Activated CD8-positive, alpha-beta memory T cell treated with anti-CD3 and anti-CD28 coated beads, Interleukin-2, amount 50 U/mL, for 1 hour (primary cell): Measurements from ENCODE around the gene HIPK2.

Source experiments
- DNase-seq: peaks from one replicate; pipeline ENCODE4 v3.0.0-alpha.2; 2020; ENCODE audit errors: extremely low read depth

The HIPK2 gene

DNA sequence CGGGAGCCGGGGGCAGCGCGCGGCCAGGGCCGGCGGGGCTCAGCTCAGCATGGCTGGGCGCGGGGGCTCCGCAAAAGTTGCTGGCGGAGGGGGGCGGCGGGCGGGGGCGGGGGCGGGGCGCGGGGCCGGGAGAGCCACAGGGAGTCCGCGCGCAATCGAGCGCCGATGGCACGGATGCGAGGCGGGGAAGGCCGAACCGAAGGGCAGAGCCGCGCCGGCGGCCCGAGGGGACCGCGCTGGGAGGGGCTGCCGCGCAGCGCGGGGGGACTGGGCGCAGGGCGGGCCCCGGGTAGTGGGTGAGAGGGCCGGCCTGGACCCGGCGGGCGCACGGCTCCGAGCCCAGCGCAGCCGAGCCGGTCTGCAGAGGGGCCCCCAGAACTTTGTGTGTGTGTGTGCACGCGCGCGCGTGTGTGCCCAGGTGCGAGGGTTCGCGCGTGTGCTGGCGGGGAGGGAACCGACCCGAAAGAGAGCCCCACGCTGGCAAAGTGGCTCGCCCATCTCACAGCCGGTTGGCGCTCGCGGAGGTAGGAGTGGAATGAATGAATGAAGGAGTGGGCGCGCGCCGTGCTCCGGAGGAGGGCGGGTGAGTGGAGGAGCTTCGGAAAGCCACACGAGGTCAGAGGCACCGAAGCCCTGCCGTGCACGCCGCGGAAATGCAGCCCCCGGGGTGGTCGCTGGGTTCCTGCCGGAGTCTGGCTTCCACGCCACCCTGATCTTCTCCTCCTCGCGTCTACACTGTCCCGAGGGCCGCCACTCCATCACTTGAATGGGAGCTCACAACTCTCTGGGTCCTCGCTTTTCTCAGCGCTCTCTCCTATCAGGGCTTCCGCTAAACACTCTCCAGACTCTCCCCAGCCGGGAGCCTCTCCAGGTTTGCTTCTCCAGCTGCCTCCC, at the start of gene HIPK2:
Gene HIPK2, minus strand, starts transcription at position 51 of the 894 bp plus-strand sequence. CDS start 375 bp downstream, outside the sequence.
- peak; percentile 39 for DNase-seq

GRCh38 chr7:139827042-139827441, 49.2 kb upstream of the HIPK2 start:
- DNase-seq = no peak

- no peak for DNase-seq
Observed at GRCh38 chr7:139825666-139826290, 48.0 kb upstream of the HIPK2 start.

GRCh38 chr7:139823959-139824521, 46.2 kb upstream of the HIPK2 start:
- DNase-seq = no peak

- no peak for DNase-seq
Observed at GRCh38 chr7:139822855-139823254, 45.1 kb upstream of the HIPK2 start.

DNA sequence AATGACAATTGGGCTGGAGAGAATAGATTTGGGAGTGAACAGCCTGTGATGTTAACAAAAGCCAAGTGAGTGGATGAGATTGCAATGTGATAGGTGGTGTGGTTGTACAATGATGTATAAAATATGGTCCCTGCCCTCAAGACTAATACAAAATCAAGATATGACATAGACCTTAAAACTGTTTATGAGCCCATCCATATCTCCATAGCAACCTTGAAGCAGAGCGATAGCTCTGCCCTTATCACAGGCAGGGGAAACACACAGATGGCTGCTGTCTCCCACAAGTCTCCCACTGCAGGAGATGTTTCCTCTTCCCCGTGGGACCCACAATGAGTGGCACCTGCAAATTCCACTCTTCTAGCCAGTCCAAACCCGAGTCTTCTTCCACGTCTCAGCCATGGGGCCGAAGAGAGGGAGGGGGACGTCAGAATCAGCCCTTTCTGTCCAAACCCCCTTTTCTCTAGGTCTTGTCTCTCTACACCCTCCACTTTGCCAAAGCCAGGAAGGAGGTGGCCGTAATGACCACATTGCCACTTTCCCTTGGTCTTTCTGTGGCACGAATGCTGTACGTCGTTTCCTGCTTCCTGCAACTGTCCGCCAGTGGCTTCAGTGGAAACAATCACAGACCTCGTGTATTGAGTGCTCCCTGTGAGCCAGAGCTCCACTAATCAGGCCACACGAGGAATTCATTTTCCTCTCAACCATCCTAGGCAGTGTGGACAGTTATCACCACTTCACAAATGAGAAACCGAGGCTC, 43.7 kb upstream of the HIPK2 start:
- DNase-seq = no peak

GRCh38 chr7:139820089-139820488, 42.3 kb upstream of the HIPK2 start:
- no peak for DNase-seq

DNA sequence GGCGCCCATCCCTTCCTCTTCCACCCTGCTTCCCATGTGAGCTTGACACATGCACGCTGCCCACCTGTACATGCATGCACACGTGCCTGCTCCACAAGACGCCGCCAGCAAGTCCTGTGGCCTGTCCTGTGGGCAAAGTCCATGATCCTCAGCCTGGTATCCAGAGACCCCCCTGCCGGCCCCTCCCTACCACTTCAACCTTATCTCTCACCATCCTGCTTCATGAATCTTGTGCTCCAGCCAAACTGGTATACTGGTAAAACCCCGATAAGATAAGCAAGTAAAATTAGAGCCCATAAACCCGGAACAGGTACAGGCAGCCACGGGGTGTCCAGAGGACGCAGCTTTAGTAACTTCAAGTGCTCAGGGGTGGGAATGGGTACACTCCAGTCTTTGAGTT, 39.5 kb upstream of the HIPK2 start:
- no peak for DNase-seq

GRCh38 chr7:139813689-139814088, 35.9 kb upstream of the HIPK2 start:
- DNase-seq = no peak

DNA sequence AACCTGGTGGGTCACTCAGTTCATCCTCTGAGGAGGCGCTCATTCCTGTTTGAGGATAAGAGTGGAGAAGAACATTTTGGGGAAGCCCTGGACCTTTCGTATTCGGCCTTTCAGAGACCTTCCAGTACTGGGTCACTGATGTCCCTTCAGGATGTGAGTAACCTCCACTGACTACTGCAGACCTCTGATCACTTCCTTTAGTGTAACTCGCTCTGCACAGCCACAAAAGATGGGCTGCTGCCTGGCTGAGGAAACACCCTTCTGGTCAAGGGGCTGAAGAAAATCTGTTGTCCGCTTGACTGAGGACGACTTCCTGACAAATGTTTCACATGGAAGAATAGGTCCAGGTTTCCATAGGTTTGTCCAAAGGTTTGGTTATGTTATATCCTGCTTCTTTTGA, 35.4 kb upstream of the HIPK2 start:
- DNase-seq = no peak

DNA sequence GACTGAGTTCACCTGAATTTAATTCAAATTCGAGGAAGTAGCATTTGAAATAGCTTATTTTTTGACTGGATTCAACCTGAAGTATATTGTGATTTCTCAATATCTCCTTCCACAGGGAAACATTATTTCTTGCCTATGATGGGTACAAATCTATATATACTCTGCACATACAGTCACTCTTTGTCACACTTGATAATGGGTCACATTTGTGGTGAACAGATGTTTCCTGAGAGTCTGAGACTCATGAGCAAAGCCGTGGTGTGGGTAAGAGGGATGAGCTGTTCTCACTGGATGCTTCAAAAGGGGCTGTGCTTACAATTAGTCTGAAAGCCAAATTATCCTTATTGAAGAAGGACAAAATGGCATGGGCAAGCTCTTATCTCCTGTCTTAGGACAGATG, 33.3 kb upstream of the HIPK2 start:
- DNase-seq = no peak

DNA sequence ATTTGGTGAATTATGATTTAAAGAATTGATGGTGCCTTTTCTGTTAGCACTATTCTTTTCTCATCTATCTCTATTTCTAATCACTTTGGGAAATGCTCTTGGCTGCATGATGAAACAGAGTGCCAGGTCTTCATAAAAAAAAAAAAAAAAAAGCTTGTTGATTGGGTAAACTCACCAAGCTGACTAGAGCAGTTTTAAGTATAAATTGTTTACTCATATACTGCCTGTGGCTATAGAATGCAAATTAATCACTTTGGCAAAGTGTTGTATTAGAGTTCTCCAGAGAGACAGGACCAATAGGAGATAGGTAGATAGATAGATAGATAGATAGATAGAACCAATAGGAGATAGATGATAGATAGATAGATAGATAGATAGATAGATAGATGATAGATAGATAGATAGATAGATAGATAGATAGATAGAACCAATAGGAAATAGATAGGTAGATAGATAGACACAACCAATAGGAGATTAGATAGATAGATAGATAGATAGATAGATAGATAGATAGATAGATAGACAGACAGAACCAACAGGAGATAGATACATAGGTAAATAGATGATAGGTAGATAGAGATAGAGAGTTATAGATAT, 31.1 kb upstream of the HIPK2 start:
- DNase-seq = no peak

DNA sequence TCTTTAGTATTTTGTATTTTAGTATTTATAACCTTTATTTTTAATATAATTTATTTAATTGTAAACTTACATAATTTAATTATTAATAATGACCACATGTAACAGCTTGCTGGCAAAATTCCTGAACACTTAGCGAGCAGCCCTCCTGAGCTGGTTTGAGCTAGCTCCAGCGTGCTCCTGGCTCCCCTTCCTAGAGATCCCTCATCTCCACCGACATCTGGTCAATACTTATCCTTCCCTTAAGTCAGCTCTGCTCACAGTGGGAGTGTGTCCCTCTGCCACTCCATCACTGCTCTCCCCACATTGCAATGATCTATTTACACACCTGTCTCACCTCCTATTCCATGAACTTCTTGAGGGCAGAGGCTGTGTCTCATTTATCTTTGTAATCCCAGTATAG, 30.6 kb upstream of the HIPK2 start:
- no peak for DNase-seq

GRCh38 chr7:139807009-139807408, 29.2 kb upstream of the HIPK2 start:
- DNase-seq = no peak

DNA sequence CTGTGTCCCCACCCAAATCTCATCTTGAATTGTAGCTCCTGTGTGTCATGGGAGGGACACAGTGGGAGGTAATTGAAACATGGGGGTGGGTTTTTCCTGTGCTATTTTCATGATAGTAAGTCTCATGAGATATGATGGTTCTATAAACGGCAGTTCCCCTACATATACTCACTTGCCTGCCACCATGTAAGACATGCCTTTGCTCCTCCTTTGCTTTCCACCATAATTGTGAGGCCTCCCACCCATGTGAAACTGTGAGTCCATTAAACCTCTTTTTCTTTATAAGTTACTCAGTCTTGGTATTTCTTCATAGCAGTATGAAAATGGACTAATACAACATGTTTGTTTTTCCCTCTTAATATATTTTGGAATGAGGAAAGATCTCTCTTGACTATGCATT, 26.8 kb upstream of the HIPK2 start:
- DNase-seq = no peak

DNA sequence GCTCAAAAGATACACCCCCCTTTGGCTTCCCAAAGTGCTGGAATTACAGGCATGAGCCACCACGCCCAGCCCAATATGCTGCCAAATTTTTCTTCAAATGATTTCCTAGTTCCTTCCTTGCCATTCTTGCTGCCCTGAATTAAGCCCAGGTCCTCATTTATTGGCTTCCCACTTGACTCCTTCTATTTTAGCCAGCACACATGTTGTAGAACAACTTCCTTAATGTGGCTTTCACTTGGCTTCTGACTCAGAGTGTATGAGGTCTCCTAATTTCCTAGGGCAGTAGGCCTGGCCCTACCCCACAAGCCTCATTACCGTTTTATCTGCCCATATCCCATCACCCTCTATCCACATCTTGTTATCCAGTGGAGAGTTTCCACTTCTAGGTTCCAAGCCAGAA, 21.8 kb upstream of the HIPK2 start:
- no peak for DNase-seq

- no peak for DNase-seq
Observed at GRCh38 chr7:139798892-139799291, 21.1 kb upstream of the HIPK2 start.

- DNase-seq = no peak
Observed at GRCh38 chr7:139798221-139798620, 20.4 kb upstream of the HIPK2 start.

DNA sequence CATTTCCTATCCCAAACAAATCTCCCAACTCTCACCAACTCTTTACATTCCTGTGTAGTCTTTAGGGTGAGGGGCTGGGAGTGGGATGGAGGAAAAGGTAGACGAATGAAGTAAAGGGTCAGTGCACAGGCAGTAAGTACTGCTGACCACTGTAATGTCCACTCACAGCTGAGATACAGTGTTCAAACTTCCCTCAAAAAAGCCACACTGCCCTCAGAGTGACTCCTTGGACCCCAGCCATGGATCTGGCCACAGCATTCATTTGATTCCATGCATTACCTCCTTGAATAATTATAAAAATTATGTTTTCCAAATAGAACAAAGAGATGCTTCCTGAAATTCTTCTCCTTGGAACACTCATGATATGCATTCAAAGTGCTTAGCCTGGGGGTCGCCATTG, 19.8 kb upstream of the HIPK2 start:
- DNase-seq = no peak

GRCh38 chr7:139791316-139791715, 13.5 kb upstream of the HIPK2 start:
- no peak for DNase-seq

DNA sequence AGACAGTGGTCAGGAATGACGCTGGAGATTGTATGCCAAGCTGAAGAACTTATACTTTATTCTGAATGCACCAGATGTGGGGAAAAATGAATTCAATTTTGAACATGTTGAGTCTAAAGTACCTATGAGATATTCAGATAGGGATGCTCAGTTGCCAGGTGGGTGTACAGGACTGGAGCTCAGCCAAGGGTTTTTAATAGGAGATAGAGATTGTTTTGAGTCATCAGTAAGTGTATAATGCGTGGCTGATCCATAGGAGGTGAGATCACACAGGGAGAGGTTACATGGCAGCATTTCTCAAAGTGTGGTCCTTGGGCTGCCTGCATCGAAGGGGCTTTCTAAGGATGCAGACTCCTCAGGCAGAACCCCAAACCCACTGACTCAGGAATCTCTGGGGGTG, 6.8 kb upstream of the HIPK2 start:
- DNase-seq = no peak
